Measurements from ENCODE around the gene SMYD3.

SMYD3 gene

GRCh38 chr1:245749053-245749452, 758.0 kb downstream of the SMYD3 start:
- H3K27ac ChIP-seq (replicated peaks), result no peak overlapping the region
- DNase-seq (ENCODE audit: low read depth in 1 of 2, low spot score in 1 of 2), result no peak
- no peak overlapping the region for H3K4me3 ChIP-seq (replicated peaks; ENCODE audit: insufficient read depth, low read length)
- TF ChIP-seq CTCF (IDR thresholded peaks at IDR 0.05; ENCODE audit: insufficient read depth, low read length) (no peak), SPI1 (IDR thresholded peaks at IDR 0.05; ENCODE audit: borderline replicate concordance, low read depth) (no peak), POLR2AphosphoS5 (IDR thresholded peaks at IDR 0.05; ENCODE audit: low read depth) (no peak), GABPA (IDR thresholded peaks at IDR 0.05; ENCODE audit: low read depth) (no peak)
- TF ChIP-seq, protein P1, sequence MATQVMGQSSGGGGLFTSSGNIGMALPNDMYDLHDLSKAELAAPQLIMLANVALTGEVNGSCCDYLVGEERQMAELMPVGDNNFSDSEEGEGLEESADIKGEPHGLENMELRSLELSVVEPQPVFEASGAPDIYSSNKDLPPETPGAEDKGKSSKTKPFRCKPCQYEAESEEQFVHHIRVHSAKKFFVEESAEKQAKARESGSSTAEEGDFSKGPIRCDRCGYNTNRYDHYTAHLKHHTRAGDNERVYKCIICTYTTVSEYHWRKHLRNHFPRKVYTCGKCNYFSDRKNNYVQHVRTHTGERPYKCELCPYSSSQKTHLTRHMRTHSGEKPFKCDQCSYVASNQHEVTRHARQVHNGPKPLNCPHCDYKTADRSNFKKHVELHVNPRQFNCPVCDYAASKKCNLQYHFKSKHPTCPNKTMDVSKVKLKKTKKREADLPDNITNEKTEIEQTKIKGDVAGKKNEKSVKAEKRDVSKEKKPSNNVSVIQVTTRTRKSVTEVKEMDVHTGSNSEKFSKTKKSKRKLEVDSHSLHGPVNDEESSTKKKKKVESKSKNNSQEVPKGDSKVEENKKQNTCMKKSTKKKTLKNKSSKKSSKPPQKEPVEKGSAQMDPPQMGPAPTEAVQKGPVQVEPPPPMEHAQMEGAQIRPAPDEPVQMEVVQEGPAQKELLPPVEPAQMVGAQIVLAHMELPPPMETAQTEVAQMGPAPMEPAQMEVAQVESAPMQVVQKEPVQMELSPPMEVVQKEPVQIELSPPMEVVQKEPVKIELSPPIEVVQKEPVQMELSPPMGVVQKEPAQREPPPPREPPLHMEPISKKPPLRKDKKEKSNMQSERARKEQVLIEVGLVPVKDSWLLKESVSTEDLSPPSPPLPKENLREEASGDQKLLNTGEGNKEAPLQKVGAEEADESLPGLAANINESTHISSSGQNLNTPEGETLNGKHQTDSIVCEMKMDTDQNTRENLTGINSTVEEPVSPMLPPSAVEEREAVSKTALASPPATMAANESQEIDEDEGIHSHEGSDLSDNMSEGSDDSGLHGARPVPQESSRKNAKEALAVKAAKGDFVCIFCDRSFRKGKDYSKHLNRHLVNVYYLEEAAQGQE (IDR thresholded peaks at IDR 0.05; ENCODE audit: insufficient replicate concordance, low read depth), result no peak
- no peaks in the 10 kb centered on the region for H3K27me3 ChIP-seq (ENCODE audit: insufficient read depth, poor library complexity, severe bottlenecking)

DNA sequence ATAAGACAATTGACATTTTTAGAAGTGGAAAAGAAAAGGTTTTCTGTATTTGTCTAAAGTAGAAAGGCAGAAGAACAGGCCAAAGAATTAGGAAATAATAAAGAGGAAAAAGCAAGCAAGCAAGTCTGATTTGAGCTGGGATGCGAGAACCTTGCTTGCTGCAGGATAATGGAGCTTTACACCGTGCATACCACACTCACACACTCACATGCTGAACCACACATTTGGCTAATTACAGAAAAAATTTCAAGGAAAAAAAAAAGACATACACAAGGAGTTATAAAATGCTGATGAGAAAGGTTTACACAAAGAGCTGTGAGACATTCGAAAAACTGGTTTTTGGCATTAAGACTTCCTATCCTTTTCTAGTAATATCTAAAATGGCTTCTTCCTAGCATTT, 758.4 kb downstream of the SMYD3 start:
- no peak for DNase-seq (ENCODE audit: low read depth in 1 of 2, low spot score in 1 of 2)
- Histone ChIP-seq H3K4me3 (replicated peaks; ENCODE audit: insufficient read depth, low read length) (no peak overlapping the region), H3K27me3 (ENCODE audit: insufficient read depth, poor library complexity, severe bottlenecking) (no peaks in the 10 kb centered on the region), H3K27ac (replicated peaks) (no peak overlapping the region)
- no peak for TF ChIP-seq CTCF (IDR thresholded peaks at IDR 0.05; ENCODE audit: insufficient read depth, low read length)
- TF ChIP-seq SPI1 (IDR thresholded peaks at IDR 0.05; ENCODE audit: borderline replicate concordance, low read depth), result no peak
- TF ChIP-seq GABPA (IDR thresholded peaks at IDR 0.05; ENCODE audit: low read depth), result no peak
- no peak for TF ChIP-seq POLR2AphosphoS5 (IDR thresholded peaks at IDR 0.05; ENCODE audit: low read depth)
- TF ChIP-seq, protein P1 (IDR thresholded peaks at IDR 0.05; ENCODE audit: insufficient replicate concordance, low read depth), result no peak

- DNase-seq (ENCODE audit: low read depth in 1 of 2, low spot score in 1 of 2), result no peak
- Histone ChIP-seq H3K4me3 (replicated peaks; ENCODE audit: insufficient read depth, low read length) (no peak overlapping the region), H3K27ac (replicated peaks) (no peak overlapping the region), H3K27me3 (ENCODE audit: insufficient read depth, poor library complexity, severe bottlenecking) (no peaks in the 10 kb centered on the region)
- TF ChIP-seq, protein P1 (IDR thresholded peaks at IDR 0.05; ENCODE audit: insufficient replicate concordance, low read depth), result no peak
- no peak for TF ChIP-seq GABPA (IDR thresholded peaks at IDR 0.05; ENCODE audit: low read depth)
- TF ChIP-seq SPI1 (IDR thresholded peaks at IDR 0.05; ENCODE audit: borderline replicate concordance, low read depth), result no peak
- no peak for TF ChIP-seq CTCF (IDR thresholded peaks at IDR 0.05; ENCODE audit: insufficient read depth, low read length)
- TF ChIP-seq POLR2AphosphoS5 (IDR thresholded peaks at IDR 0.05; ENCODE audit: low read depth), result no peak
Measured at GRCh38 chr1:245748240-245748639, 758.8 kb downstream of the SMYD3 start.
